Loucy (cell line): ENCODE data around the gene P2RY2.

Source experiments
- H2AFZ ChIP-seq: fragments of 200-600 bp; sonication (generic); 2 replicates; pipeline ENCODE4 v1.6.0; 2016; ENCODE audit warnings: antibody characterized with exemption, mild to moderate bottlenecking, low read length, moderate library complexity
- H3F3A ChIP-seq: fragments of 200-600 bp; 2 replicates; pipeline ENCODE4 v1.6.0; 2016; ENCODE audit warnings: antibody characterized with exemption, low read depth, mild to moderate bottlenecking
- H3K27me3 ChIP-seq: fragments of 200-600 bp; sonication (generic); 2 replicates; pipeline ENCODE4 v1.6.1; 2014; ENCODE audit warnings: low read length, mild to moderate bottlenecking; ENCODE audit not compliant: insufficient read depth, poor library complexity, severe bottlenecking
- H3K36me3 ChIP-seq: fragments of 200-600 bp; sonication (generic); 2 replicates; pipeline ENCODE4 v1.6.1; 2016; ENCODE audit warnings: low read length; ENCODE audit not compliant: insufficient read depth
- H3K4me1 ChIP-seq: fragments of 200-600 bp; sonication (generic); 2 replicates; pipeline ENCODE4 v1.5.1; 2014; ENCODE audit warnings: low read length, mild to moderate bottlenecking; ENCODE audit not compliant: insufficient read depth, poor library complexity, severe bottlenecking
- H3K4me2 ChIP-seq: fragments of 200-600 bp; sonication (generic); 2 replicates; pipeline ENCODE4 v1.6.0; 2014; ENCODE audit warnings: antibody characterized with exemption, low read length, low read depth, mild to moderate bottlenecking; ENCODE audit not compliant: poor library complexity, severe bottlenecking
- H3K4me3 ChIP-seq: fragments of 200-600 bp; sonication (generic); 2 replicates; pipeline ENCODE4 v1.5.1; 2014; ENCODE audit warnings: low read length, mild to moderate bottlenecking, mixed read lengths; ENCODE audit not compliant: poor library complexity, severe bottlenecking
- H3K79me2 ChIP-seq: fragments of 200-600 bp; sonication (generic); 2 replicates; pipeline ENCODE4 v1.6.1; 2014; ENCODE audit warnings: low read length; ENCODE audit not compliant: insufficient read depth
- H3K9ac ChIP-seq: fragments of 200-600 bp; sonication (generic); 2 replicates; pipeline ENCODE4 v1.6.0; 2014; ENCODE audit warnings: mild to moderate bottlenecking, low read depth, low read length, moderate library complexity; ENCODE audit not compliant: poor library complexity, severe bottlenecking
- H3K9me2 ChIP-seq: fragments of 200-600 bp; sonication (generic); replicated peaks from 2 replicates; pipeline ENCODE4 v1.6.1; 2016; ENCODE audit warnings: low read depth, low read length, mixed read lengths
- H3K9me3 ChIP-seq: fragments of 200-600 bp; sonication (generic); 2 replicates; pipeline ENCODE4 v1.6.1; 2014; ENCODE audit warnings: mild to moderate bottlenecking, antibody characterized with exemption, low read length, low read depth; ENCODE audit not compliant: insufficient read depth
- H4K20me1 ChIP-seq: fragments of 200-600 bp; sonication (generic); 2 replicates; pipeline ENCODE4 v1.6.0; 2014; ENCODE audit warnings: antibody characterized with exemption, low read length, mild to moderate bottlenecking; ENCODE audit not compliant: insufficient read depth, poor library complexity, severe bottlenecking
- CTCF ChIP-seq: fragments of 200-600 bp; sonication (generic); conservative IDR thresholded peaks from 2 replicates; pipeline ENCODE4 v1.5.1; 2014; ENCODE audit warnings: mild to moderate bottlenecking, antibody characterized with exemption, low read length
- EZH2phosphoT487 ChIP-seq: fragments of 200-600 bp; IDR thresholded peaks from 2 replicates; pipeline ENCODE4 v1.6.1; 2018; ENCODE audit warnings: antibody characterized with exemption, mild to moderate bottlenecking, moderate library complexity, borderline replicate concordance

The P2RY2 gene

GRCh38 chr11:73252577-73253191 lies 34.6 kb downstream of the P2RY2 start:
- no peak; the same call in none of the 2 replicates for TF ChIP-seq CTCF
- H3K27me3 ChIP-seq: no peaks in the 10 kb centered on the region
- no peak overlapping the region for H3K9ac ChIP-seq
- H2AFZ ChIP-seq: peak overlapping the region; percentile 53
- H3K9me2 ChIP-seq: no peaks in the 10 kb centered on the region
- H3K9me3 ChIP-seq: no peaks in the 10 kb centered on the region
- H3F3A ChIP-seq: peaks cover 7% of the 10 kb centered on the region; the same call in 1 of the 2 replicates
- no peak overlapping the region for H3K4me3 ChIP-seq
- H3K36me3 ChIP-seq: no peaks in the 10 kb centered on the region
- H3K4me2 ChIP-seq: no peak overlapping the region
- no peaks in the 10 kb centered on the region for H3K4me1 ChIP-seq
- H3K79me2 ChIP-seq: no peaks in the 10 kb centered on the region
- H4K20me1 ChIP-seq: no peaks in the 10 kb centered on the region

GRCh38 chr11:73257342-73258103 lies 39.4 kb downstream of the P2RY2 start:
- H3K4me2 ChIP-seq: no peak overlapping the region

GRCh38 chr11:73258104-73259035 lies 40.3 kb downstream of the P2RY2 start:
- H4K20me1 ChIP-seq: no peaks in the 10 kb centered on the region
- H3K79me2 ChIP-seq: no peaks in the 10 kb centered on the region
- no peaks in the 10 kb centered on the region for H3K36me3 ChIP-seq
- no peaks in the 10 kb centered on the region for H3K4me1 ChIP-seq
- TF ChIP-seq CTCF (no peak), EZH2phosphoT487 (no peak)
- peaks cover 3% of the 10 kb centered on the region; the same call in 1 of the 2 replicates for H3F3A ChIP-seq
- H3K9me3 ChIP-seq: no peaks in the 10 kb centered on the region
- no peaks in the 10 kb centered on the region for H3K9me2 ChIP-seq
- no peak overlapping the region for H2AFZ ChIP-seq
- H3K4me3 ChIP-seq: no peak overlapping the region
- no peak overlapping the region for H3K9ac ChIP-seq
- H3K4me2 ChIP-seq: no peak overlapping the region
- H3K27me3 ChIP-seq: no peaks in the 10 kb centered on the region

More at GRCh38 chr11:73257342-73258103, 39.4 kb downstream of the P2RY2 start:
- Histone ChIP-seq H3K79me2 (no peaks in the 10 kb centered on the region), H3K36me3 (no peaks in the 10 kb centered on the region), H4K20me1 (no peaks in the 10 kb centered on the region), H3K27me3 (no peaks in the 10 kb centered on the region), H3K9me3 (no peaks in the 10 kb centered on the region), H2AFZ (no peak overlapping the region), H3K4me1 (no peaks in the 10 kb centered on the region), H3K9ac (no peak overlapping the region), H3K9me2 (no peaks in the 10 kb centered on the region), H3F3A (peaks cover 3% of the 10 kb centered on the region; the same call in 1 of the 2 replicates), H3K4me3 (no peak overlapping the region)
- TF ChIP-seq EZH2phosphoT487: no peak
- no peak for TF ChIP-seq CTCF
